ENCODE results near the gene B3GALT4. TPM values are rescaled to one million over a fixed set of nuclear protein-coding genes. Genes with fewer than 3 reads are reported as not detected.
"Not testable (repeated sequence)": the region's sequence is repeated elsewhere in the genome, so short reads cannot be mapped to it uniquely, and the experiment has no call there.

Gene B3GALT4
- total RNA-seq, 2 experiments from 2014 or later, result 2.8 to 3.5 TPM

GRCh38 chr6:33249732-33250630, 26.9 kb upstream of the B3GALT4 start:
- Mint-ChIP-seq H3K4me1 (peaks cover 41% of the 10 kb centered on the region), H3K27ac (peak overlapping the region; percentile 95), H3K4me3 (peak overlapping the region; percentile 91), H3K27me3 (peaks cover 3% of the 10 kb centered on the region), H3K36me3 (ENCODE audit: low read depth) (peaks cover 23% of the 10 kb centered on the region), H3K9me3 (ENCODE audit: low read depth) (no peaks in the 10 kb centered on the region)
- ChIA-PET CTCF (interaction anchor here (0.6 to 8.3 kb wide), 22 partner anchors 11 to 940 kb away, joined by 3 to 77 read pairs (median 6); partner anchors contain the start of genes B3GALT4, PFDN6, RING1 and RPS18), POLR2A (interaction anchor here (0.6 to 2.9 kb wide), 14 partner anchors 22 to 1258 kb away, joined by 3 to 19 read pairs (median 5); partner anchors contain the start of genes B3GALT4, HSD17B8, PFDN6 and RING1)
- intact Hi-C loops (cut with DNase I, micrococcal nuclease), result loop anchor here (1.0 to 2.0 kb wide), 13 partner anchors 21 to 397 kb away; partner anchors contain the start of genes VPS52 (in 2 of the 2), KIFC1 (in 1 of the 2), PFDN6 (in 1 of the 2) and RING1 (in 1 of the 2)
- ATAC-seq, result no peak
- peak; percentile 51 for DNase-seq

DNA sequence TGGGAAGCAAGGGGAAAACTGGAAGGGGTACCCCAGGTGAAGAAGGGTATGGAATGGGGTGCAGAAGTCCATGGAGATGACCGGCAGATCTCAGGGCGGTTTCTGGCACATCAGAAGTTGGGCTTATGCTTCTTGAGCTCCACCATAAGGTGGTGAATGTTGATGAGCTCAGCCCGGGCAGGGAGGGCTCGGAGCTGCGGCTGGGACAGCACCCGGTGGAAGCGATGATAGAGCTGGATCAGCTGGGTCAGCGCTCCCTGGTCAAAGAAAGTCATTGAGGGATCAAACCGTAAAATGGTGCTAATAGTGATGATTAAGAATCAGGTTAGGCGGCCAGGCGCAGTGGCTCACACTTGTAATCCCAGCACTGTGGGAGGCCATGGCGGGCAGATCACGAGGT, 26.2 kb upstream of the B3GALT4 start:
- H3K4me1 Mint-ChIP-seq, result peaks cover 41% of the 10 kb centered on the region
- no peak for ATAC-seq
- intact Hi-C loops (cut with DNase I, micrococcal nuclease), result no loop called here
- H3K27ac Mint-ChIP-seq, result peak overlapping the region; percentile 95
- ChIA-PET CTCF (interaction anchor here (1.0 to 8.3 kb wide), 10 partner anchors 21 to 238 kb away, joined by 3 to 77 read pairs (median 6); partner anchors contain the start of genes RING1, RPS18 and VPS52), POLR2A (interaction anchor here (0.7 to 2.9 kb wide), 7 partner anchors 20 to 266 kb away, joined by 3 to 19 read pairs (median 5); partner anchors contain the start of genes B3GALT4, HSD17B8, PFDN6 and WDR46)
- peaks cover 3% of the 10 kb centered on the region for H3K27me3 Mint-ChIP-seq
- H3K9me3 Mint-ChIP-seq (ENCODE audit: low read depth), result no peaks in the 10 kb centered on the region
- peak overlapping the region; percentile 91 for H3K4me3 Mint-ChIP-seq
- no peak for DNase-seq
- H3K36me3 Mint-ChIP-seq (ENCODE audit: low read depth), result peaks cover 23% of the 10 kb centered on the region

GRCh38 chr6:33251395-33252012, 25.4 kb upstream of the B3GALT4 start:
- intact Hi-C loops (cut with DNase I, micrococcal nuclease), result no loop called here
- ChIA-PET POLR2A (interaction anchor here (0.7 to 2.7 kb wide), 2 partner anchors 19 to 26 kb away, joined by 3 to 11 read pairs; partner anchors contain the start of gene B3GALT4), CTCF (interaction anchor here (1.2 to 8.3 kb wide), 3 partner anchors 93 to 237 kb away, joined by 3 to 77 read pairs (median 8); no protein-coding TSS in a partner anchor)
- no peak for ATAC-seq
- Mint-ChIP-seq H3K36me3 (ENCODE audit: low read depth) (peaks cover 23% of the 10 kb centered on the region), H3K9me3 (ENCODE audit: low read depth) (no peaks in the 10 kb centered on the region), H3K4me3 (peak overlapping the region; percentile 2), H3K27ac (peak overlapping the region; percentile 40), H3K4me1 (peaks cover 41% of the 10 kb centered on the region), H3K27me3 (peaks cover 3% of the 10 kb centered on the region)
- peak; percentile 30 for DNase-seq

DNA sequence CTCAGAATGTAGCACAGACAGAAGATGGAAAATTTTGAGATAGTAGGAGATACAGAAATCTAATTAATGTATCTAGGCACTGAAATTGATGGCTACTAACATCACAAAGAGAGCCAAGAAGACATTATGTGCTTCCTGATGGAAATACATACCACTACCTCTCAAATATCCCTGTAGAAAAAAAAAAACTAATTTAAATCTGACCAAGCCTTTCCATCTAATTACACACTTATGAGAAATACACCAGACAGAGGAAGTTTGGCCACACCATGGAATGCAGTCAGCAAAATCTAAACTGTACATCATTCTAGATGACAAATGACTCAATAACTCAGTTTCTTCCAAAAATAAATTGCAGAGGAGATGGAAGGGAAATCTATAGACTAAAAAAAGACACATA, 24.2 kb upstream of the B3GALT4 start:
- Mint-ChIP-seq H3K4me3 (no peak overlapping the region), H3K36me3 (ENCODE audit: low read depth) (peaks cover 25% of the 10 kb centered on the region), H3K4me1 (peaks cover 41% of the 10 kb centered on the region), H3K27ac (no peak overlapping the region), H3K27me3 (no peaks in the 10 kb centered on the region), H3K9me3 (ENCODE audit: low read depth) (no peaks in the 10 kb centered on the region)
- CTCF ChIA-PET, result interaction anchor here (0.9 kb wide), 1 partner anchor 47 kb away, joined by 3 read pairs; no protein-coding TSS in a partner anchor
- intact Hi-C loops (cut with DNase I, micrococcal nuclease), result no loop called here
- POLR2A ChIA-PET, result no interaction called here
- no peak for ATAC-seq
- DNase-seq, result no peak

DNA sequence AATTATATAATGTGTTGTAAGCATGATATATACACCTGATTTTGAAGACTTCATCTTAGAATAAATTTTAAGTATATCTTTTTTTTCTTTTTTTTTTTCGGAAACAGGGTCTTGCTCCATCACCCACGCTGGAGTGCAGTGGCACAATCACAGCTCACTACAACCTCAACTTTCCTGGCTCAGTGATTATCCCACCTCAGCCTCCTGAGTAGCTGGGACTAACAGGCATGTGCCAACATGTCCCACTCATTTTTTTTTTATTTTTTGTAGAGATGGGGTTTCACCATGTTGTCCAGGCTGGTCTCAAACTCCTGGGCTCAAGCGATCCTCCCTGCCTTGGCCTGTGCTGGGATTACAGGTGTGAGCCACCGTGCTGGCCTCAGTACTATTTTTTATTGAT, 22.3 kb upstream of the B3GALT4 start:
- Mint-ChIP-seq H3K36me3 (ENCODE audit: low read depth) (peaks cover 26% of the 10 kb centered on the region), H3K27me3 (no peaks in the 10 kb centered on the region), H3K27ac (no peak overlapping the region), H3K4me3 (no peak overlapping the region), H3K9me3 (ENCODE audit: low read depth) (no peaks in the 10 kb centered on the region), H3K4me1 (peaks cover 28% of the 10 kb centered on the region)
- ATAC-seq (no peak), DNase-seq (no peak)
- POLR2A ChIA-PET, result interaction anchor here (0.6 to 1.1 kb wide), 3 partner anchors 34 to 142 kb away, joined by 3 to 4 read pairs (median 3); partner anchors contain the start of gene WDR46
- intact Hi-C loops (cut with DNase I, micrococcal nuclease), result no loop called here
- CTCF ChIA-PET, result interaction anchor here (0.6 to 0.9 kb wide), 2 partner anchors 17 to 107 kb away, joined by 3 to 4 read pairs; partner anchors contain the start of genes RPS18 and VPS52

DNA sequence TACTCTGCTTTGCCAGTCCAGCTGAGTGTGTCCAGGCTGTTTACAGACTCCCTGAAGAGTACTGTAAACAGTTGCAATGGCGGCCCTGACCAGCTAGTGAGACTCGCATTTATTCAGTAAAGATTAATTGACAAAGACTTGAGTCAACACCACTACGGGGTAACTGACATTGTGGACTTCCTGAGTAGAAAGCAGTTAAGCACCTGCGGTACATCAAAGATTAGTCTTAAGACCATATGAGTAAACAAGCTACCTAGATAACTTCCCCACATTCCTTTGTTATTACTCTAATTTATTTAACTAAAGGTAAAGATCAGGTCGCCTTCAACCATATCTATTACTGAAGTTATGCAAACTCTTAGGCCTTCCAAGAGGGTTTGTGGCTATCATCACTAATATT, 17.9 kb upstream of the B3GALT4 start:
- ChIA-PET CTCF (interaction anchor here (0.6 kb wide), 1 partner anchor 390 kb away, joined by 3 read pairs; no protein-coding TSS in a partner anchor), POLR2A (no interaction called here)
- no peaks in the 10 kb centered on the region for H3K27me3 Mint-ChIP-seq
- H3K4me3 Mint-ChIP-seq, result no peak overlapping the region
- peaks cover 31% of the 10 kb centered on the region for H3K36me3 Mint-ChIP-seq (ENCODE audit: low read depth)
- intact Hi-C loops (cut with DNase I, micrococcal nuclease), result no loop called here
- H3K4me1 Mint-ChIP-seq, result peaks cover 2% of the 10 kb centered on the region
- H3K27ac Mint-ChIP-seq, result no peak overlapping the region
- no peaks in the 10 kb centered on the region for H3K9me3 Mint-ChIP-seq (ENCODE audit: low read depth)
- no peak for DNase-seq
- ATAC-seq, result no peak

DNA sequence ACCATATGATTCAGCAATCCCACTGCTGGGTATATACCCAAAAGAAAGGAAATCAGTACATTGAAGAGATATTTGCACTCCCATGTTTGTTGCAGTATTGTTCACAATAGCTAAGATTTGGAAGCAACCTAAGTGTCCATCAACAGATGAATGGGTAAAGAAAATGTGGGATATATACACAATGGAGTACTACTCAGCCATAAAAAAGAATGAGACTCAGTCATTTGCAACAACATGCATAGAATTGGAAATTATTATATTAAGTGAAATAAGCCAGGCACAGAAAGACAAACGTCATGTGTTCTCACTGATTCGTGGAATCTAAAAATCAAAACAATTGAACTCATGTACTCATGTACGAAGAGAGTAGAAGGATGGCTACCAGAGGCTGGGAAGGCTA, 14.4 kb upstream of the B3GALT4 start:
- intact Hi-C loops (cut with DNase I, micrococcal nuclease); POLR2A ChIA-PET; H3K4me1 Mint-ChIP-seq; H3K27ac Mint-ChIP-seq; ATAC-seq; H3K27me3 Mint-ChIP-seq; H3K9me3 Mint-ChIP-seq (ENCODE audit: low read depth); DNase-seq; H3K4me3 Mint-ChIP-seq: not testable (repeated sequence)
- CTCF ChIA-PET, result interaction anchor here (2.0 to 2.2 kb wide), 3 partner anchors 9 to 15 kb away, joined by 4 to 7 read pairs (median 5); partner anchors contain the start of genes B3GALT4, RPS18 and VPS52
- peaks cover 52% of the 10 kb centered on the region for H3K36me3 Mint-ChIP-seq (ENCODE audit: low read depth)

DNA sequence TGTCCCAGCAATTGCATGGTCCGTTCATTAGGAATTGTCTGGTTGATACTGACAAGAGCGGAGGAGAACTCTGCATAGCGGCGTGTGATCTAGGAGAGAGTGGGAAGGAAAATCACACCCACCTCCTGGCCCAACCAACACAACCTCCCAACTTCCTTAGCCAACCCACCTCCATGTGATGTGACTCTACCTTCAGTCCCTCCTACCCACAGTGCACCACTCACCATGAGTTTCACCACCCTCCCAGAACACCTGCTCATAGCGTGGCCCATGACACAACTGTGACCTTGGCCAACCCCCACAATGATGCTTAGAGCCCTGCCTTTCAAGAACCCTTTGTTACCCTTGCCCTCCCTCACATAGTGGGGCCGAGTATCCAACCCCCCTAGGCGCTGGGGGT, 12.9 kb upstream of the B3GALT4 start:
- POLR2A ChIA-PET, result no interaction called here
- CTCF ChIA-PET, result interaction anchor here (0.6 to 2.2 kb wide), 2 partner anchors 13 to 105 kb away, joined by 4 to 5 read pairs; partner anchors contain the start of gene B3GALT4
- ATAC-seq, result peak; percentile 57
- Mint-ChIP-seq H3K4me1 (peaks cover 2% of the 10 kb centered on the region), H3K4me3 (no peak overlapping the region), H3K27ac (no peak overlapping the region), H3K36me3 (ENCODE audit: low read depth) (peaks cover 59% of the 10 kb centered on the region), H3K27me3 (no peaks in the 10 kb centered on the region), H3K9me3 (ENCODE audit: low read depth) (no peaks in the 10 kb centered on the region)
- intact Hi-C loops (cut with DNase I, micrococcal nuclease), result no loop called here
- DNase-seq, result no peak

DNA sequence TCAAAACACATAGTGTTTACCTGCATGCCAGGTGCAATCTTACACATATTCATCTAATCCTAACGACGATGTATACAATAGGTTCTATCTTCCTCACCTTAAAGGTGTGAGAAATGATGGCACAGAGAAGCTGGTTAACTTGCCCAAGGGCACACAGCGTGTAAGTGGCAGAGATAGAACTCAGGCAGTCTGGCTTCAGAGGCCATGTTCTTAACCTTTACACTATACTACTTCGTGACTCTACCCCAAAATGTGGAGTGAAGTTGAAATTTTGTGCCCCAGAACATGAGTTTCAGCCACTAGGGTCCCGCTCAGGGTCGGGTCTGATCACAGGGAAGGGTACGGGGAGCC, 5.8 kb upstream of the B3GALT4 start:
- H3K27me3 Mint-ChIP-seq, result no peaks in the 10 kb centered on the region
- no peaks in the 10 kb centered on the region for H3K9me3 Mint-ChIP-seq (ENCODE audit: low read depth)
- H3K4me1 Mint-ChIP-seq, result peaks cover 41% of the 10 kb centered on the region
- ATAC-seq (peak; percentile 8), DNase-seq (no peak)
- ChIA-PET CTCF (interaction anchor here (0.6 to 3.3 kb wide), 11 partner anchors 10 to 881 kb away, joined by 3 to 14 read pairs (median 6); partner anchors contain the start of genes PFDN6 and WDR46), POLR2A (interaction anchor here (0.9 to 2.9 kb wide), 8 partner anchors 10 to 151 kb away, joined by 3 to 18 read pairs (median 6); partner anchors contain the start of genes PFDN6, RGL2, RING1 and WDR46)
- H3K4me3 Mint-ChIP-seq, result peak overlapping the region; percentile 91
- peaks cover 67% of the 10 kb centered on the region for H3K36me3 Mint-ChIP-seq (ENCODE audit: low read depth)
- peak overlapping the region; percentile 100 for H3K27ac Mint-ChIP-seq
- intact Hi-C loops (cut with DNase I, micrococcal nuclease), result loop anchor here (1.0 to 10.0 kb wide), 15 partner anchors 18 to 1296 kb away; partner anchors contain the start of genes RXRB (in 2 of the 2), SLC39A7 (in 2 of the 2), BRD2 (in 1 of the 2) and DXO (in 1 of the 2)

DNA sequence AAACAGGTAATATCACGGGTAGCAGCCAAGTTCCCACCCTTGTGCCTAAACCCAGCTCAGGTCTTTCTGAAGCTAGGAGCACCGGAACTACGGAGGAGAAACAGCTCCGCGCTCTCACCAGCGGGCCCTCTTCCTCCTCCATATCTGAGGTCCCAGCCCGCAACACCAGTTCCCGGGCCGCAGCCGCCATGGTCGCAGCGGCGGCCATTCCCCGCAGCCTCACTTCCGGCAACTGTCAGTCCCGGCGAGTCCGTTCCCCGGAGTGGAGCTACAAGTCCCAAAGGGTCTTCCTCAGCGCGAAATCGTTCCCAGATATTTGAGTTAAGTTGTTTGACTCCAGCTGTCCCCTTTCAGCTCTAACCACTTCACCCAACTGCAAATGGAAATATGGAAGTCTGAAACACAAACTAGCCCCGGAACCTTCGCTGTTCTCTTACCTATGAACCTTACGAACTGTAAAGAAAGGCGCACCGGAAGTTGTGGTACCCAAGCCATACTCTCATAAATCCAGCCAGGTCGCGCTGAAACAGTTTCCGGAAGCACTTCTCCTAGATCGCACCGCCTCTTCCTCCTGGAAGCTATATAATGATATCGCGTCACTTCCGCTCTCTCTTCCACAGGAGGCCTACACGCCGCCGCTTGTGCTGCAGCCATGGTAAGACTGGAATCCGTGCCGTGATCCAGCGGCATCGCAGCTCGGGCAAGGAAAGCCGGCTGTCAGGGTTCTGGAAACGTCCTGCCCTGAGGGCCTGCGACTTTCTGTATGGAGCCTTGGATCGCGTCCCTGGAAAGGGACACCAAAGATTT, 5.3 kb upstream of the B3GALT4 start, which contains the start of the genes RPS18 and VPS52:
Gene RPS18, plus strand, starts transcription at position 608 of the 807 bp plus-strand sequence. Its CDS starts 45 bp downstream, at position 653.
Gene VPS52, minus strand, starts transcription at position 409 of the 807 bp plus-strand sequence. Its CDS starts 201 bp downstream, at position 208.
- H3K36me3 Mint-ChIP-seq (ENCODE audit: low read depth), result peaks cover 67% of the 10 kb centered on the region
- POLR2A ChIA-PET, result interaction anchor here (0.9 to 2.9 kb wide), 10 partner anchors 9 to 300 kb away, joined by 3 to 18 read pairs (median 4); partner anchors contain the start of genes PFDN6, RGL2, RING1 and WDR46
- peak; percentile 94 for DNase-seq

More for the DNA sequence above, 5.3 kb upstream of the B3GALT4 start, which contains the start of the genes RPS18 and VPS52:
- peaks cover 47% of the 10 kb centered on the region for H3K4me1 Mint-ChIP-seq
- intact Hi-C loops (cut with DNase I, micrococcal nuclease), result loop anchor here (1.0 to 10.0 kb wide), 19 partner anchors 18 to 1297 kb away; partner anchors contain the start of genes RXRB (in 2 of the 2), SLC39A7 (in 2 of the 2), BRD2 (in 1 of the 2) and DXO (in 1 of the 2)
- no peaks in the 10 kb centered on the region for H3K27me3 Mint-ChIP-seq
- CTCF ChIA-PET, result interaction anchor here (0.6 to 3.3 kb wide), 18 partner anchors 9 to 1083 kb away, joined by 3 to 14 read pairs (median 3); partner anchors contain the start of genes HSD17B8, PFDN6 and WDR46
- peak within 1 kb of the TSS; percentile 100 for H3K27ac Mint-ChIP-seq
- ATAC-seq, result peak; percentile 92
- peak within 1 kb of the TSS; percentile 91 for H3K4me3 Mint-ChIP-seq
- no peaks in the 10 kb centered on the region for H3K9me3 Mint-ChIP-seq (ENCODE audit: low read depth)
